Measurements from ENCODE around the gene CISH. TPM values are rescaled to one million over a fixed set of nuclear protein-coding genes. Genes with fewer than 3 reads are reported as not detected.

The CISH gene
- total and polyA plus RNA-seq, 7 experiments from 2014 or later = 10.9 to 486 (median 47.5) TPM

DNA sequence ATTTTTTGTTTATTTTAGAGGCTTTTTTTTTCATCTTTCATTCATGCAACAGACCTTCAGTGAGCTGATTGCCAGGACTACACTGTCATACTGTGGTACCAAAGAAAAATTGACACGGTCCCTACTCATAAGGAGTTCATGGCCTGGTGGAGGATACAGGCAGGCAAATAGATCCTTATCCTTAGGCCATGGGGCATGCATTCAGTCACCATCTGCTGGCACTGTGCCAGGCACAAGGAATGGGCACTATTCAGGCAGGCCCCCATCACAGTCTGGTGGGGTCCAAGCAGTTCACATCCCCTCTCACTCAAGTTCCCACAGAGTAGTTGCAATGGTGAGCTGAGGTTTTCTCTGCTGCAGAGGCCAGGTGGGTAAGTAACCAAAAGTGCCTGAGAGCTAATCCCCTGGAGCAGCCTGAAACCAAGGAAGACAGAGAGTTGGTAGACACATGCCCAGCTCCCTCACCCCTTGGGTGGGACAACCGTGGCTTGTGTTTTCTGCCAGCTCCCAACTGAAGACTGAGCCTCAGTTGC lies 17.3 kb downstream of the CISH start:
- intact Hi-C loops (cut with micrococcal nuclease) = no loop called here
- H3K27ac Mint-ChIP-seq = peak overlapping the region in 7 of 9 donors; percentile 36 to 97 (median 56)
- DNase-seq (no peak), ATAC-seq (no peak)
- Histone ChIP-seq H3K4me1 (ENCODE audit: control insufficient read depth in 2 of 2, insufficient read depth in 2 of 2, low read length in 2 of 2) (peaks cover 22 to 50% of the 10 kb centered on the region in 2 donors), H3K27ac (ENCODE audit: low read depth, low read length) (peak overlapping the region; percentile 27), H3K27me3 (ENCODE audit: control insufficient read depth in 2 of 2, insufficient read depth in 2 of 2, low read length in 2 of 2) (no peaks in the 10 kb centered on the region), H3K36me3 (ENCODE audit: control insufficient read depth in 2 of 3, insufficient read depth in 3 of 3, low read length in 3 of 3) (no peaks in the 10 kb centered on the region), H3K9me3 (ENCODE audit: control insufficient read depth in 2 of 3, low read length in 3 of 3) (no peaks in the 10 kb centered on the region), H3K4me3 (ENCODE audit: low read length) (no peak overlapping the region)
- peak overlapping the region in 2 of 10 donors; percentile 35 to 68 for H3K4me3 Mint-ChIP-seq
- H3K36me3 Mint-ChIP-seq = peaks cover 0 to 16% (median 0%) of the 10 kb centered on the region in 5 donors
- CTCF ChIA-PET = interaction anchor here (0.7 to 11.1 kb wide), 2 partner anchors 17 to 948 kb away, joined by 3 to 268 read pairs; partner anchors contain the start of genes CISH and MAPKAPK3
- no peaks in the 10 kb centered on the region for H3K27me3 Mint-ChIP-seq
- POLR2A ChIA-PET = interaction anchor here (1.0 to 11.1 kb wide), 4 partner anchors 11 to 25 kb away, joined by 4 to 410 read pairs (median 104); partner anchors contain the start of genes C3orf18, CISH, HEMK1 and MAPKAPK3
- peaks cover 43 to 79% (median 66%) of the 10 kb centered on the region in 7 donors for H3K4me1 Mint-ChIP-seq
- no peaks in the 10 kb centered on the region for H3K9me3 Mint-ChIP-seq

GRCh38 chr3:50592568-50592967 lies 19.0 kb downstream of the CISH start:
- Histone ChIP-seq H3K27me3 (ENCODE audit: control insufficient read depth in 2 of 2, insufficient read depth in 2 of 2, low read length in 2 of 2) (no peaks in the 10 kb centered on the region), H3K9me3 (ENCODE audit: control insufficient read depth in 2 of 3, low read length in 3 of 3) (no peaks in the 10 kb centered on the region), H3K4me3 (ENCODE audit: low read length) (no peak overlapping the region), H3K27ac (ENCODE audit: low read depth, low read length) (peak overlapping the region; percentile 73), H3K4me1 (ENCODE audit: control insufficient read depth in 2 of 2, insufficient read depth in 2 of 2, low read length in 2 of 2) (peaks cover 39 to 64% of the 10 kb centered on the region in 2 donors), H3K36me3 (ENCODE audit: control insufficient read depth in 2 of 3, insufficient read depth in 3 of 3, low read length in 3 of 3) (no peaks in the 10 kb centered on the region)
- POLR2A ChIA-PET = interaction anchor here (1.0 to 11.1 kb wide), 5 partner anchors 14 to 433 kb away, joined by 5 to 410 read pairs (median 78); partner anchors contain the start of genes C3orf18, CISH, HEMK1 and MAPKAPK3
- CTCF ChIA-PET = interaction anchor here (0.8 to 11.1 kb wide), 6 partner anchors 9 to 57 kb away, joined by 3 to 268 read pairs (median 16); partner anchors contain the start of genes C3orf18, CISH, HEMK1 and MAPKAPK3
- intact Hi-C loops (cut with micrococcal nuclease) = no loop called here
- H3K4me3 Mint-ChIP-seq = peak overlapping the region in 7 of 10 donors; percentile 36 to 78 (median 63)
- peak overlapping the region; percentile 80 to 97 (median 93) for H3K27ac Mint-ChIP-seq
- DNase-seq (no peak), ATAC-seq (no peak)
- peaks cover 52 to 83% (median 73%) of the 10 kb centered on the region in 7 donors for H3K4me1 Mint-ChIP-seq
- H3K36me3 Mint-ChIP-seq = peaks cover 0 to 9% (median 0%) of the 10 kb centered on the region in 5 donors
- no peaks in the 10 kb centered on the region for H3K27me3 Mint-ChIP-seq
- H3K9me3 Mint-ChIP-seq = no peaks in the 10 kb centered on the region

- ATAC-seq (no peak), DNase-seq (peak in 1 of 9 donors; percentile 44)
- intact Hi-C loops (cut with micrococcal nuclease) = loop anchor here (1.0 kb wide), 6 partner anchors 10 to 21 kb away; partner anchors contain the start of gene CISH (in 1 of the 2)
- Mint-ChIP-seq H3K27me3 (no peaks in the 10 kb centered on the region), H3K27ac (peak overlapping the region; percentile 64 to 97 (median 92)), H3K36me3 (peaks cover 0 to 9% (median 0%) of the 10 kb centered on the region in 5 donors), H3K4me3 (peak overlapping the region; percentile 52 to 80 (median 72)), H3K4me1 (peaks cover 57 to 93% (median 80%) of the 10 kb centered on the region in 7 donors), H3K9me3 (no peaks in the 10 kb centered on the region)
- ChIA-PET CTCF (interaction anchor here (1.3 to 11.1 kb wide), 7 partner anchors 10 to 61 kb away, joined by 6 to 268 read pairs (median 9); partner anchors contain the start of genes C3orf18, CISH, HEMK1 and MAPKAPK3), POLR2A (interaction anchor here (0.8 to 11.1 kb wide), 6 partner anchors 13 to 437 kb away, joined by 3 to 410 read pairs (median 40); partner anchors contain the start of genes C3orf18, CISH, HEMK1 and MAPKAPK3)
- H3K4me3 ChIP-seq (ENCODE audit: low read length) = peak overlapping the region; percentile 18
- peaks cover 42 to 69% of the 10 kb centered on the region in 2 donors for H3K4me1 ChIP-seq (ENCODE audit: control insufficient read depth in 2 of 2, insufficient read depth in 2 of 2, low read length in 2 of 2)
- no peaks in the 10 kb centered on the region for H3K36me3 ChIP-seq (ENCODE audit: control insufficient read depth in 2 of 3, insufficient read depth in 3 of 3, low read length in 3 of 3)
- H3K27me3 ChIP-seq (ENCODE audit: control insufficient read depth in 2 of 2, insufficient read depth in 2 of 2, low read length in 2 of 2) = no peaks in the 10 kb centered on the region
- peak overlapping the region; percentile 73 for H3K27ac ChIP-seq (ENCODE audit: low read depth, low read length)
- no peaks in the 10 kb centered on the region for H3K9me3 ChIP-seq (ENCODE audit: control insufficient read depth in 2 of 3, low read length in 3 of 3)
Observed at GRCh38 chr3:50591196-50591741, 20.3 kb downstream of the CISH start.

GRCh38 chr3:50588759-50589433 lies 22.7 kb downstream of the CISH start:
- no peaks in the 10 kb centered on the region for H3K27me3 ChIP-seq (ENCODE audit: control insufficient read depth in 2 of 2, insufficient read depth in 2 of 2, low read length in 2 of 2)

DNA sequence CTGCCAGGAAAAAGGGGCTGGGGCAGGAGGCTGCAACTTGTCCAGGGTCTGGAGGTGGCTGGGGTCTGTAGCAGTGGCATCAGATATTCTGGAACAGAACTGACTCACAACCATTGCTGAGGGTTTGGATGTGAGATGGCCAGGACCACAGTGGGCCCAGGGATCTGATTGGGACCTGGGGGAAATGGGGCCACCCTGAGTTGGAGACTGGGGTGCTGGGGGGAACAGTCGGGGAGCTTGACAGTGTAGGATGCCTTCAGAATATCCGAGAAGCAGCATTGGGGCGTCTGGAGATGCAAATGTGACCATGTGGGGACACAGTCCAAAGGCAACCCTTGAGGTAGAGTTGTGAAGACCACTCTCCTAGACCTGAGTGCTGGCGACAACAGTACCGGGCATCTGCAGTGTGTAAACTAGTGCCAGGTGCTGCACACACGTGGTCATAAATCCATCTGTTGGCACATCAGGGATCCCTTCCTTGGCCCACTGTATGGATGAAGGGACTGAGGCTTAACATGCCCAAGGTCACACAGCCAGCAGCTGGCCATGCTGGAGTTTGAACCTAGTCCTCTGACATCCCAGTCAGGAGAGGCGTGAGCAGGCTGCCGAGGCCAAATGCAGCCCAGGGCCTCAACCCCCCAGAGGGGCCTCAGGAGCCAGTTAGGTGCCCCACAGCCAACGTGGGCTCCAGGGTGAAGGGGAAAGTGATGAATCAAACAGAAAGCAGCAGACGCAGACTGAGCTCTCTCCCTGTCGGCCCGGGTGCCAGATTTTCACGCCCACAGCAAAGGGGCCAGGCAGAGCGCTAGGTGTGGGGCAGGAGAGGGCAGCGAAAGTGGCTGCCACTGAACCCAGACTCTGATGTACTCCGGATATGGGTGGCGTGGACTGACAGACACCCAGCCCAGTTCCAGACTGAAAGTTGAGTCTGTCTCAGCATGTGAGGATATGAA lies 23.5 kb downstream of the CISH start:
- H3K36me3 Mint-ChIP-seq = peaks cover 0 to 19% (median 3%) of the 10 kb centered on the region in 5 donors
- Histone ChIP-seq H3K9me3 (ENCODE audit: control insufficient read depth in 2 of 3, low read length in 3 of 3) (no peaks in the 10 kb centered on the region), H3K4me1 (ENCODE audit: control insufficient read depth in 2 of 2, insufficient read depth in 2 of 2, low read length in 2 of 2) (peaks cover 42 to 55% of the 10 kb centered on the region in 2 donors), H3K36me3 (ENCODE audit: control insufficient read depth in 2 of 3, insufficient read depth in 3 of 3, low read length in 3 of 3) (peaks cover 0 to 15% (median 0%) of the 10 kb centered on the region in 3 experiments), H3K27me3 (ENCODE audit: control insufficient read depth in 2 of 2, insufficient read depth in 2 of 2, low read length in 2 of 2) (no peaks in the 10 kb centered on the region), H3K4me3 (ENCODE audit: low read length) (no peak overlapping the region), H3K27ac (ENCODE audit: low read depth, low read length) (peak overlapping the region; percentile 62)
- peak overlapping the region; percentile 25 to 69 (median 58) for H3K4me3 Mint-ChIP-seq
- ChIA-PET POLR2A (interaction anchor here (0.7 to 11.1 kb wide), 5 partner anchors 9 to 801 kb away, joined by 3 to 410 read pairs (median 78); partner anchors contain the start of genes C3orf18, CISH, HEMK1 and MAPKAPK3), CTCF (interaction anchor here (0.9 to 11.1 kb wide), 3 partner anchors 12 to 23 kb away, joined by 3 to 268 read pairs (median 94); partner anchors contain the start of genes C3orf18, CISH, HEMK1 and MAPKAPK3)
- H3K4me1 Mint-ChIP-seq = peaks cover 30 to 88% (median 60%) of the 10 kb centered on the region in 7 donors
- peak in 1 of 9 donors; percentile 80 for DNase-seq
- peak; percentile 62 for ATAC-seq
- H3K9me3 Mint-ChIP-seq = no peaks in the 10 kb centered on the region
- intact Hi-C loops (cut with micrococcal nuclease) = no loop called here
- H3K27ac Mint-ChIP-seq = peak overlapping the region; percentile 67 to 95 (median 83)
- H3K27me3 Mint-ChIP-seq = no peaks in the 10 kb centered on the region

More at GRCh38 chr3:50588759-50589433, 22.7 kb downstream of the CISH start:
- Mint-ChIP-seq H3K27me3 (no peaks in the 10 kb centered on the region), H3K36me3 (peaks cover 0 to 14% (median 0%) of the 10 kb centered on the region in 5 donors), H3K9me3 (no peaks in the 10 kb centered on the region), H3K27ac (peak overlapping the region; percentile 67 to 95 (median 82)), H3K4me1 (peaks cover 39 to 90% (median 63%) of the 10 kb centered on the region in 7 donors), H3K4me3 (peak overlapping the region; percentile 21 to 69 (median 58))
- POLR2A ChIA-PET = interaction anchor here (6.3 to 11.1 kb wide), 3 partner anchors 11 to 19 kb away, joined by 78 to 410 read pairs (median 130); partner anchors contain the start of genes C3orf18, CISH, HEMK1 and MAPKAPK3
- Histone ChIP-seq H3K36me3 (ENCODE audit: control insufficient read depth in 2 of 3, insufficient read depth in 3 of 3, low read length in 3 of 3) (peaks cover 0 to 9% (median 0%) of the 10 kb centered on the region in 3 experiments), H3K4me1 (ENCODE audit: control insufficient read depth in 2 of 2, insufficient read depth in 2 of 2, low read length in 2 of 2) (peaks cover 42 to 60% of the 10 kb centered on the region in 2 donors), H3K4me3 (ENCODE audit: low read length) (no peak overlapping the region), H3K9me3 (ENCODE audit: control insufficient read depth in 2 of 3, low read length in 3 of 3) (no peaks in the 10 kb centered on the region), H3K27ac (ENCODE audit: low read depth, low read length) (peak overlapping the region; percentile 62)
- ATAC-seq (no peak), DNase-seq (no peak)
- CTCF ChIA-PET = interaction anchor here (1.3 to 11.1 kb wide), 4 partner anchors 10 to 22 kb away, joined by 5 to 268 read pairs (median 51); partner anchors contain the start of genes C3orf18, CISH, HEMK1 and MAPKAPK3
- intact Hi-C loops (cut with micrococcal nuclease) = no loop called here

Data from naive thymus-derived CD4-positive, alpha-beta T cell (primary cell).